HG03439 (cell line): ENCODE measurements around the gene CUL4A.
A peak's percentile ranks its signal among the peaks of the same experiment; 100 is the strongest.
"Not testable (repeated sequence)": the region's sequence is repeated elsewhere in the genome, so short reads cannot be mapped to it uniquely, and the experiment has no call there.

Source experiments
- ATAC-seq: cut with Tn5 transposase; IDR thresholded peaks from one replicate; pipeline ENCODE4 v1.9.1; 2021; ENCODE audit warnings: mild to moderate bottlenecking, moderate library complexity; ENCODE audit not compliant: unreplicated experiment

Gene CUL4A

GRCh38 chr13:113209336-113209758, at the start of gene CUL4A:
TSS of gene CUL4A (plus strand) at chr13:113209613. CDS start at chr13:113209628, 15 bp downstream.
- ATAC-seq, result peak; percentile 44

- no peak for ATAC-seq
Observed at GRCh38 chr13:113159701-113160100, 49.7 kb upstream of the CUL4A start.

- ATAC-seq, result no peak
Observed at GRCh38 chr13:113160983-113161382, 48.4 kb upstream of the CUL4A start.

- ATAC-seq, result no peak
Observed at GRCh38 chr13:113161433-113161832, 48.0 kb upstream of the CUL4A start.

GRCh38 chr13:113161975-113162374, 47.4 kb upstream of the CUL4A start:
- not testable (repeated sequence) for ATAC-seq

- no peak for ATAC-seq
Observed at GRCh38 chr13:113162783-113163685, 46.4 kb upstream of the CUL4A start.

GRCh38 chr13:113164492-113164891, 44.9 kb upstream of the CUL4A start:
- ATAC-seq, result no peak

GRCh38 chr13:113166266-113166665, 43.1 kb upstream of the CUL4A start:
- ATAC-seq, result no peak

- no peak for ATAC-seq
Observed at GRCh38 chr13:113166681-113167080, 42.7 kb upstream of the CUL4A start.

- ATAC-seq, result no peak
Observed at GRCh38 chr13:113167155-113167554, 42.3 kb upstream of the CUL4A start.

GRCh38 chr13:113167575-113167974, 41.8 kb upstream of the CUL4A start:
- no peak for ATAC-seq

GRCh38 chr13:113168211-113168610, 41.2 kb upstream of the CUL4A start:
- ATAC-seq, result no peak

GRCh38 chr13:113169277-113170272, 39.8 kb upstream of the CUL4A start:
- no peak for ATAC-seq

- ATAC-seq, result no peak
Observed at GRCh38 chr13:113170511-113170910, 38.9 kb upstream of the CUL4A start.

- ATAC-seq, result no peak
Observed at GRCh38 chr13:113171250-113172125, 37.9 kb upstream of the CUL4A start.

- no peak for ATAC-seq
Observed at GRCh38 chr13:113172419-113172926, 36.9 kb upstream of the CUL4A start.

GRCh38 chr13:113176280-113176679, 33.1 kb upstream of the CUL4A start:
- ATAC-seq, result no peak

GRCh38 chr13:113176822-113177221, 32.6 kb upstream of the CUL4A start:
- no peak for ATAC-seq

GRCh38 chr13:113178070-113178895, 31.1 kb upstream of the CUL4A start:
- no peak for ATAC-seq

- ATAC-seq, result no peak
Observed at GRCh38 chr13:113178896-113179167, 30.6 kb upstream of the CUL4A start.
